Breast epithelium (tissue), 3 donors: Measurements from ENCODE around the gene KCNQ1OT1.

Experiments used
- POLR2A ChIP-seq: fragments of 450-650 bp; IDR thresholded peaks from one replicate; pipeline ENCODE4 v1.6.1; 2016; ENCODE audit warnings: antibody characterized with exemption, mild to moderate bottlenecking, moderate library complexity
- POLR2AphosphoS5 ChIP-seq, 3 donors: sonication (generic); formaldehyde crosslinking; IDR thresholded peaks; one replicate each; pipeline ENCODE4 v1.6.1; 2017; ENCODE audit warnings: antibody characterized with exemption in 3 of 3
- TF ChIP-seq, protein P1 (sequence below), 3 donors: fragments of 450-650 bp; IDR thresholded peaks; one replicate each; pipeline ENCODE4 v1.5.1; 2016 to 2017; ENCODE audit warnings: antibody characterized with exemption in 3 of 3, mild to moderate bottlenecking in 3 of 3, moderate library complexity in 3 of 3

DNA sequence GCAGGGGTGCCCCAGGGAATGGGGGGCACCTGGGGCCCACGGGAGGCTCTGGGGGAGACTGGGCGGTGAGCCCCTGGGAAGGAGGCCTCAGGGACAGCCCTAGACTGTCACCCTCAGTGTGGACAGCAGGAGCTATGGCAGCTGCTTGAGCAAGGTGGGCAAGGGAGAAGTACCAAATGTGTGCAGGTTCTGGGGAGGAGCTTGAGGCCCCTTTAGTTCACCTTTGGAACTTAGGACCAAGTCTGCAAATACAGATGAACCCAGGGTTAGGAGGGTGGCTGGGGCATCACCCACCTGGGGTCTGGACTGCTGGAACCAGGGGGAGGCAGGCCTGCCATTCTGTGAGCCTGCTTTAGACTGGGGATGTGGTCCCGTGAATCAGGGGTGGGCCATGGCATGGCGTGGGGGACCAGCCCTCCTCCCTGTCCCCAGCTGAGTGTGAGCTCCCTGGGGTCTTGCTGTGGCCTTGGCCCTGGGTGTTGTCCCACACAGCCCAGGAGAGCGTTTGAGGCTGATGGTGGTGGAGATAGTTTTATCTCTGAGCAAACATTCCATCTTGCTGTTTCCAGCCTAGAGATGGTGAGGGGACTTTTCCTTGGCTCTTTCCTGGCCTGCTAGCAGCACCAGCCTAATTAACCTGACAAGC lies 132.6 kb downstream of the KCNQ1OT1 start:
- TF ChIP-seq POLR2AphosphoS5 (IDR thresholded peaks at IDR 0.05) (no peak), POLR2A (no peak)
- TF ChIP-seq, protein P1, sequence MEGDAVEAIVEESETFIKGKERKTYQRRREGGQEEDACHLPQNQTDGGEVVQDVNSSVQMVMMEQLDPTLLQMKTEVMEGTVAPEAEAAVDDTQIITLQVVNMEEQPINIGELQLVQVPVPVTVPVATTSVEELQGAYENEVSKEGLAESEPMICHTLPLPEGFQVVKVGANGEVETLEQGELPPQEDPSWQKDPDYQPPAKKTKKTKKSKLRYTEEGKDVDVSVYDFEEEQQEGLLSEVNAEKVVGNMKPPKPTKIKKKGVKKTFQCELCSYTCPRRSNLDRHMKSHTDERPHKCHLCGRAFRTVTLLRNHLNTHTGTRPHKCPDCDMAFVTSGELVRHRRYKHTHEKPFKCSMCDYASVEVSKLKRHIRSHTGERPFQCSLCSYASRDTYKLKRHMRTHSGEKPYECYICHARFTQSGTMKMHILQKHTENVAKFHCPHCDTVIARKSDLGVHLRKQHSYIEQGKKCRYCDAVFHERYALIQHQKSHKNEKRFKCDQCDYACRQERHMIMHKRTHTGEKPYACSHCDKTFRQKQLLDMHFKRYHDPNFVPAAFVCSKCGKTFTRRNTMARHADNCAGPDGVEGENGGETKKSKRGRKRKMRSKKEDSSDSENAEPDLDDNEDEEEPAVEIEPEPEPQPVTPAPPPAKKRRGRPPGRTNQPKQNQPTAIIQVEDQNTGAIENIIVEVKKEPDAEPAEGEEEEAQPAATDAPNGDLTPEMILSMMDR (IDR thresholded peaks at IDR 0.05) = no peak
